Naive thymus-derived CD4-positive, alpha-beta T cell (primary cell): Measurements from ENCODE around the gene DMAC2L. TPM values are rescaled to one million over a fixed set of nuclear protein-coding genes. Genes with fewer than 3 reads are reported as not detected.

Source experiments
- ATAC-seq: fragments of 150-1000 bp; cut with Tn5 transposase; 2 replicates; pipeline ENCODE4 v1.10.0; 2021; ENCODE audit warnings: mild to moderate bottlenecking, moderate library complexity
- CTCF ChIA-PET: fragments of 350-600 bp; sonication (Branson Sonifier 250); formaldehyde crosslinking; loops from one replicate; lab custom pipeline; 2021; ENCODE audit warnings: antibody characterized with exemption; lab: Charles Lee
- POLR2A ChIA-PET: fragments of 350-600 bp; sonication (Branson Sonifier 250); formaldehyde crosslinking; loops from one replicate; lab custom pipeline; 2021; ENCODE audit warnings: antibody characterized with exemption, inconsistent platforms; lab: Charles Lee
- DNase-seq, 9 donors: peaks; one replicate each; pipeline versions ENCODE4 v3.0.0 to v3.0.0-alpha.2; 2020 to 2022; ENCODE audit warnings: mixed read lengths in 1 of 9
- H3K27ac ChIP-seq: one replicate; pipeline ENCODE4 v1.7.0; 2013; ENCODE audit warnings: mild to moderate bottlenecking, low read depth, low read length, moderate library complexity
- H3K27me3 ChIP-seq, 2 donors: one replicate each; pipeline ENCODE4 v1.7.0; 2013; ENCODE audit warnings: low read length in 2 of 2, mild to moderate bottlenecking in 2 of 2, moderate library complexity in 2 of 2; ENCODE audit not compliant: control insufficient read depth in 2 of 2, insufficient read depth in 2 of 2
- H3K36me3 ChIP-seq, 3 experiments: 1 replicate in 2 of 3; 2 replicates in 1 of 3; pipeline ENCODE4 v1.7.0; 2013; ENCODE audit warnings: low read length in 3 of 3, mild to moderate bottlenecking in 3 of 3, moderate library complexity in 1 of 3; ENCODE audit not compliant: insufficient read depth in 3 of 3, control insufficient read depth in 2 of 3
- H3K4me1 ChIP-seq, 2 donors: one replicate each; pipeline ENCODE4 v1.7.0; 2013; ENCODE audit warnings: low read length in 2 of 2, mild to moderate bottlenecking in 2 of 2, moderate library complexity in 1 of 2; ENCODE audit not compliant: control insufficient read depth in 2 of 2, insufficient read depth in 2 of 2
- H3K4me3 ChIP-seq: 2 replicates; pipeline ENCODE4 v1.7.0; 2013; ENCODE audit warnings: mild to moderate bottlenecking, low read length
- H3K9me3 ChIP-seq, 3 experiments: 1 replicate in 2 of 3; 2 replicates in 1 of 3; pipeline ENCODE4 v1.7.0; 2013; ENCODE audit warnings: low read length in 3 of 3; ENCODE audit not compliant: control insufficient read depth in 2 of 3
- H3K27ac Mint-ChIP-seq, 9 donors: one replicate each; pipeline ENCODE4 v1.8.0; 2020 to 2022; ENCODE audit warnings: mixed read lengths in 9 of 9, mild to moderate bottlenecking in 8 of 9, moderate library complexity in 5 of 9, inconsistent platforms in 2 of 9
- H3K27me3 Mint-ChIP-seq, 5 donors: one replicate each; pipeline ENCODE4 v1.8.0; 2021 to 2022; ENCODE audit warnings: mixed read lengths in 5 of 5, mild to moderate bottlenecking in 1 of 5
- H3K36me3 Mint-ChIP-seq, 5 donors: one replicate each; pipeline ENCODE4 v1.8.0; 2020 to 2022; ENCODE audit warnings: mixed read lengths in 5 of 5, mild to moderate bottlenecking in 3 of 5, inconsistent platforms in 1 of 5
- H3K4me1 Mint-ChIP-seq, 7 donors: one replicate each; pipeline ENCODE4 v1.8.0; 2020 to 2022; ENCODE audit warnings: mixed read lengths in 7 of 7, mild to moderate bottlenecking in 3 of 7, inconsistent platforms in 1 of 7
- H3K4me3 Mint-ChIP-seq, 10 donors: one replicate each; pipeline ENCODE4 v1.8.0; 2020 to 2022; ENCODE audit warnings: mild to moderate bottlenecking in 10 of 10, mixed read lengths in 10 of 10, moderate library complexity in 6 of 10, inconsistent platforms in 2 of 10
- H3K9me3 Mint-ChIP-seq, 11 donors: one replicate each; pipeline ENCODE4 v1.8.0; 2020 to 2022; ENCODE audit warnings: mixed read lengths in 11 of 11, mild to moderate bottlenecking in 4 of 11, inconsistent platforms in 1 of 11, moderate library complexity in 1 of 11
- intact Hi-C, 2 donors: fragments of 100-400 bp; cut with micrococcal nuclease; formaldehyde crosslinking; loops; one replicate each; pipeline ENCODE4 v1.15.1; 2023
- polyA plus RNA-seq, 2 donors: library from polyadenylated mRNA; unstranded; fragments of 300-500 nt; fragmentation: Illumina TruSeq; gene quantifications; one replicate each; pipeline ENCODE4 v1.2.3, GENCODE V29; 2021
- total RNA-seq, 6 experiments: library from RNA in 5 of 6; stranded (reverse) in 5 of 6; gene quantifications; 1 replicate in 5 of 6; 2 replicates in 1 of 6; pipeline ENCODE4 v1.2.3 and lab custom pipeline; 2021 to 2026

DMAC2L gene
- total and polyA plus RNA-seq, 7 experiments from 2014 or later, result 13.1 to 27.5 (median 16.7) TPM

GRCh38 chr14:50285861-50286260, 26.3 kb upstream of the DMAC2L start:
- Mint-ChIP-seq H3K27me3 (no peaks in the 10 kb centered on the region), H3K4me3 (no peak overlapping the region), H3K27ac (no peak overlapping the region), H3K9me3 (no peaks in the 10 kb centered on the region), H3K4me1 (no peaks in the 10 kb centered on the region), H3K36me3 (peaks cover 5 to 20% (median 18%) of the 10 kb centered on the region in 5 donors)
- Histone ChIP-seq H3K9me3 (no peaks in the 10 kb centered on the region), H3K27ac (no peak overlapping the region), H3K36me3 (no peaks in the 10 kb centered on the region), H3K4me1 (no peaks in the 10 kb centered on the region), H3K27me3 (no peaks in the 10 kb centered on the region), H3K4me3 (no peak overlapping the region)
- POLR2A ChIA-PET, result interaction anchor here (0.6 kb wide), 1 partner anchor 53 kb away, joined by 3 read pairs; no protein-coding TSS in a partner anchor
- intact Hi-C loops, result no loop called here
- DNase-seq, result no peak
- ATAC-seq, result no peak
- CTCF ChIA-PET, result no interaction called here

- Histone ChIP-seq H3K27ac (no peak overlapping the region), H3K27me3 (no peaks in the 10 kb centered on the region), H3K4me3 (no peak overlapping the region), H3K9me3 (no peaks in the 10 kb centered on the region), H3K4me1 (no peaks in the 10 kb centered on the region), H3K36me3 (no peaks in the 10 kb centered on the region)
- Mint-ChIP-seq H3K36me3 (peaks cover 3 to 24% (median 17%) of the 10 kb centered on the region in 5 donors), H3K4me1 (no peaks in the 10 kb centered on the region), H3K9me3 (no peaks in the 10 kb centered on the region), H3K27me3 (no peaks in the 10 kb centered on the region), H3K27ac (no peak overlapping the region), H3K4me3 (no peak overlapping the region)
- POLR2A ChIA-PET, result no interaction called here
- intact Hi-C loops, result no loop called here
- CTCF ChIA-PET, result no interaction called here
- ATAC-seq, result no peak
- no peak for DNase-seq
These were observed 24.0 kb upstream of the DMAC2L start for GRCh38 chr14:50288146-50288545.

GRCh38 chr14:50290306-50290705, 21.8 kb upstream of the DMAC2L start:
- Mint-ChIP-seq H3K4me1 (no peaks in the 10 kb centered on the region), H3K27ac (no peak overlapping the region), H3K9me3 (no peaks in the 10 kb centered on the region), H3K4me3 (no peak overlapping the region), H3K36me3 (peaks cover 12 to 35% (median 26%) of the 10 kb centered on the region in 5 donors), H3K27me3 (no peaks in the 10 kb centered on the region)
- H3K4me1 ChIP-seq, result no peaks in the 10 kb centered on the region
- no peaks in the 10 kb centered on the region for H3K9me3 ChIP-seq
- H3K4me3 ChIP-seq, result no peak overlapping the region
- H3K27ac ChIP-seq, result no peak overlapping the region
- peaks cover 0 to 7% (median 5%) of the 10 kb centered on the region in 3 experiments for H3K36me3 ChIP-seq
- ATAC-seq (no peak), DNase-seq (no peak)
- H3K27me3 ChIP-seq, result no peaks in the 10 kb centered on the region
- intact Hi-C loops, result no loop called here
- CTCF ChIA-PET, result no interaction called here
- POLR2A ChIA-PET, result no interaction called here

DNA sequence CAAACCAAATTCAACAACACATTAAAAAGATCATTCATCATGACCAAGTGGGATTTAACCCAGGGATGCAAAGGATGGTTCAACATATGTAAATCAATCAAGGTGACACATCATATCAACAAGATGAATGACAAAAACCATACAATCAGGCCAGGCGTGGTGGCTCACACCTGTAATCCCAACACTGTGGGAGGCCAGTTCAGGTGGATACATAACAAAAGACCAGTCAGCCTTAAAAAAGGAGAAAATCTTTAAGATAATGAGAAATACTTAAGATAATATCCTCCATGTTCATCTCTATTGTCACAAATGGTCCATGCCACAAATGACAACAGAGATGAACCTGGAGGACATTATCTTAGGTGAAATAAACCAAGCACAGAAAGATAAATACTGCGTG, 12.5 kb upstream of the DMAC2L start:
- Mint-ChIP-seq H3K4me3 (no peak overlapping the region), H3K9me3 (no peaks in the 10 kb centered on the region), H3K4me1 (peaks cover 0 to 14% (median 3%) of the 10 kb centered on the region in 7 donors), H3K27me3 (no peaks in the 10 kb centered on the region), H3K36me3 (peaks cover 0 to 38% (median 26%) of the 10 kb centered on the region in 5 donors), H3K27ac (no peak overlapping the region)
- ChIA-PET POLR2A (no interaction called here), CTCF (no interaction called here)
- intact Hi-C loops, result no loop called here
- DNase-seq (no peak), ATAC-seq (no peak)
- no peak overlapping the region for H3K27ac ChIP-seq
- H3K4me1 ChIP-seq, result no peaks in the 10 kb centered on the region
- H3K4me3 ChIP-seq, result no peak overlapping the region
- H3K9me3 ChIP-seq, result no peaks in the 10 kb centered on the region
- no peaks in the 10 kb centered on the region for H3K27me3 ChIP-seq
- peaks cover 0 to 4% (median 0%) of the 10 kb centered on the region in 3 experiments for H3K36me3 ChIP-seq

DNA sequence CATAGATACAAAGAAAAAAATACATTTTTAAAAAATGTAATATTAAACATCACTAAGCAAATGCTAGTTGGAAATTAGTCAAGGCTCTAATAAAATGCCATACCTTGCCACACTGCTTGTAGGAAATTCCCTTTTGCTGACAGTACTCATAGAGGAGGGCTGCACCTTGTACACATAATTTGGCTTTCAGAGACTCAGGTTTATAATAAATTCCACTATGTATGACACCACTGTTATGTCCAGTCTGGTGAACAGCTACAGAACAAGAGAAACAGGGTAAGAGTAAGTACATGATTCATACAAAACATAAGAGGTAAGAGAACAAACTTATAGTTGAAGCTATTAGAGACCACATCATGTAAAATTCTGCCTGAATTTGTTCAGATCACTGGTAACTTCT, 10.2 kb upstream of the DMAC2L start:
- Mint-ChIP-seq H3K27ac (no peak overlapping the region), H3K9me3 (no peaks in the 10 kb centered on the region), H3K4me3 (no peak overlapping the region), H3K36me3 (peaks cover 0 to 38% (median 28%) of the 10 kb centered on the region in 5 donors), H3K27me3 (no peaks in the 10 kb centered on the region), H3K4me1 (peaks cover 0 to 14% (median 3%) of the 10 kb centered on the region in 7 donors)
- Histone ChIP-seq H3K9me3 (no peaks in the 10 kb centered on the region), H3K27me3 (no peaks in the 10 kb centered on the region), H3K27ac (no peak overlapping the region), H3K4me3 (no peak overlapping the region), H3K36me3 (peaks cover 0 to 4% (median 0%) of the 10 kb centered on the region in 3 experiments), H3K4me1 (no peaks in the 10 kb centered on the region)
- DNase-seq, result no peak
- no peak for ATAC-seq
- intact Hi-C loops, result no loop called here
- POLR2A ChIA-PET, result no interaction called here
- CTCF ChIA-PET, result no interaction called here

GRCh38 chr14:50303744-50304471, 8.2 kb upstream of the DMAC2L start:
- Histone ChIP-seq H3K27me3 (no peaks in the 10 kb centered on the region), H3K4me1 (no peaks in the 10 kb centered on the region), H3K36me3 (peaks cover 0 to 4% (median 0%) of the 10 kb centered on the region in 3 experiments), H3K9me3 (no peaks in the 10 kb centered on the region), H3K27ac (no peak overlapping the region), H3K4me3 (no peak overlapping the region)
- POLR2A ChIA-PET, result interaction anchor here (0.6 kb wide), 1 partner anchor 183 kb away, joined by 3 read pairs; no protein-coding TSS in a partner anchor
- Mint-ChIP-seq H3K9me3 (no peaks in the 10 kb centered on the region), H3K36me3 (peaks cover 0 to 27% (median 16%) of the 10 kb centered on the region in 5 donors), H3K27me3 (no peaks in the 10 kb centered on the region), H3K27ac (no peak overlapping the region), H3K4me3 (no peak overlapping the region), H3K4me1 (peaks cover 0 to 14% (median 3%) of the 10 kb centered on the region in 7 donors)
- intact Hi-C loops, result no loop called here
- CTCF ChIA-PET, result interaction anchor here (0.8 kb wide), 1 partner anchor 14 kb away, joined by 3 read pairs; no protein-coding TSS in a partner anchor
- no peak for DNase-seq
- peak; percentile 83 for ATAC-seq
